PC-9 (cell line): Measurements from ENCODE around the gene CDC73.

Experiments
- CTCF ChIP-seq: fragments of 200-600 bp; sonication (generic); conservative IDR thresholded peaks from 2 replicates; pipeline ENCODE4 v1.6.1; 2017; ENCODE audit warnings: mixed run types, antibody characterized with exemption, mild to moderate bottlenecking, moderate library complexity
- EZH2 ChIP-seq: fragments of 200-600 bp; sonication (generic); IDR thresholded peaks from 2 replicates; pipeline ENCODE4 v1.8.0; 2017; ENCODE audit warnings: antibody characterized with exemption, low read depth

GRCh38 chr1:193262661-193263060, 140.8 kb downstream of the CDC73 start:
- TF ChIP-seq CTCF (no peak), EZH2 (no peak)
